Lower leg skin (tissue), 3 donors: ENCODE results near the gene MVK.

Source experiments
- CTCF ChIP-seq, 3 donors: fragments of 450-650 bp; IDR thresholded peaks; one replicate each; pipeline ENCODE4 v1.5.1; 2016; ENCODE audit warnings: antibody characterized with exemption in 3 of 3, mild to moderate bottlenecking in 3 of 3, moderate library complexity in 2 of 3
- POLR2A ChIP-seq, 2 donors: fragments of 450-650 bp; IDR thresholded peaks; one replicate each; pipeline ENCODE4 v1.6.1; 2016 to 2017; ENCODE audit warnings: antibody characterized with exemption in 2 of 2, mild to moderate bottlenecking in 1 of 2, moderate library complexity in 1 of 2

GRCh38 chr12:109612003-109612402, 38.4 kb downstream of the MVK start:
- TF ChIP-seq CTCF (IDR thresholded peaks at IDR 0.05) (no peak), POLR2A (IDR thresholded peaks at IDR 0.05) (no peak)
